Muscle of back (tissue), 11 donors: ENCODE results near the gene PANK4. TPM values are rescaled to one million over a fixed set of nuclear protein-coding genes. Genes with fewer than 3 reads are reported as not detected.
A peak's percentile ranks its signal among the peaks of the same experiment; 100 is the strongest.

Source experiments
- DNase-seq, 3 donors: peaks; one replicate each; pipeline versions ENCODE4 v3.0.0 to v3.0.0-alpha.2; 2013
- polyA plus RNA-seq, 10 donors: library from polyadenylated mRNA; unstranded; fragments of 120-200 nt; gene quantifications; one replicate each; pipeline ENCODE4 v1.2.1, GENCODE V29; 2013; ENCODE audit not compliant: insufficient read length in 10 of 10

Gene PANK4
- polyA plus RNA-seq, 10 donors, result 18.3 to 22.5 (median 21.1) TPM

GRCh38 chr1:2513939-2514652, 12.3 kb downstream of the PANK4 start:
- no peak for DNase-seq

GRCh38 chr1:2512862-2513421, 13.5 kb downstream of the PANK4 start:
- DNase-seq, result peak in 1 of 3 donors; percentile 8

- no peak for DNase-seq
Observed at GRCh38 chr1:2510366-2511155, 15.8 kb downstream of the PANK4 start.

DNA sequence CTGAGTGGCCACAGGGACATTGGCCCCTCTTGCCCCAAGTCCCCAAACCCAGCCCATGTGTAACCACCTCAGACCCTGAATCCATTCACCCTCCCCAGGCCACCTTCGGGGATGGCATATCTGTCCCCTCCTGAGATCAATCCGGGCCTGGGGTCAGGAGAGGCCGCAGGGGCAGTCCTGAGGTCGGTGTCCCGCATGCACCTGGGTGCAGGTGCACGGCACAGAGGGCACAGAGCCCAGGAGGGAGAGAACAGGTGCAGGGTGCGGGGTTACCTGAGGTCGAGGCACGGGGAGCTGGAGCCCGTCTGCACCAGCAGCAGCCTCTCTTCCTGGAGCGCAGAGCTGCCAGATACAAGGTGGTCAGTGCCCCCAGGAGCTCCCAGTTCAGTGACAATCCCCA, 16.8 kb downstream of the PANK4 start:
- no peak for DNase-seq

- no peak for DNase-seq
Observed at GRCh38 chr1:2508751-2509150, 17.6 kb downstream of the PANK4 start.

DNA sequence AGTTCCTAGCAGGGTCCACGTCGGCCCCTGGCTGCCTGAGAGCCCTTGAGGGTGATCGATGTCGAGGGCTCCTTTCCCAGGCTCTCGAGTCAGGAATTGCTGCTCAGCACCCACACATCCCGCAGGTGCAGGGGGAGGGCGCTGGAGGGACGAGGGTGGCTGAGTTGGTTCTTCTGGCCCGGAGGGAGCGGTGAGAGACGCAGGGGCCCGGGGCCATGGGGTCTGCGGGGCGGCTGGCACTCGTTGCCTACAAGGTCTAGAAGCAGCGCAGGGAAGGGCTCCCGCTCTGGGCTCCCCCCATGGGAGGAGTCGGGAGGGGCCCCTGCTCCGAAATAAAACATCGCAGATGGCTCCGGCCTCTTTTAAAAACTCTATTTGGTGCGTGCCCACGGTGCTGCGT, 18.2 kb downstream of the PANK4 start:
- no peak for DNase-seq

DNA sequence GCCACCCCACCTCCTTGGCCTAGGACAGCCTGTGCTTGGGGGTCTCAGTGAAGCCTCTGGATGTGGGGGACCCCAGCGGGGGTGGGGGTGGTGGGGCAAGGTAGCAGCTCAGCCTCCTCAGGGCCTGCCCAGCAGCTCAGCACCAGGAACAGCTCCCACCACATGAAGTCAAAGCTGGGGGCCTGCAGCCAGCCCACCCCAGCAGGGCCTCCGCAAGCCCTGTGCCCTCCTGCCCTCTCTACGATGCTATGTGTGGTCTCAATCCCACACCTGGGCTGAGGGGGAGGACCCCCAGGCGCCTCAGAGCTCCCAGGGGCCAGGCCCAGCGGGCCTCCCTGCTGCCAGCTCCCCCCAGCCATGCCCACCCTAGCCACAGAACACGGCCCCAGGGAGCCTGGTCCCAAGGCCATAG, 18.6 kb downstream of the PANK4 start:
- DNase-seq, result no peak

- DNase-seq, result no peak
Observed at GRCh38 chr1:2506901-2507565, 19.4 kb downstream of the PANK4 start.

- no peak for DNase-seq
Observed at GRCh38 chr1:2506007-2506860, 20.2 kb downstream of the PANK4 start.

DNA sequence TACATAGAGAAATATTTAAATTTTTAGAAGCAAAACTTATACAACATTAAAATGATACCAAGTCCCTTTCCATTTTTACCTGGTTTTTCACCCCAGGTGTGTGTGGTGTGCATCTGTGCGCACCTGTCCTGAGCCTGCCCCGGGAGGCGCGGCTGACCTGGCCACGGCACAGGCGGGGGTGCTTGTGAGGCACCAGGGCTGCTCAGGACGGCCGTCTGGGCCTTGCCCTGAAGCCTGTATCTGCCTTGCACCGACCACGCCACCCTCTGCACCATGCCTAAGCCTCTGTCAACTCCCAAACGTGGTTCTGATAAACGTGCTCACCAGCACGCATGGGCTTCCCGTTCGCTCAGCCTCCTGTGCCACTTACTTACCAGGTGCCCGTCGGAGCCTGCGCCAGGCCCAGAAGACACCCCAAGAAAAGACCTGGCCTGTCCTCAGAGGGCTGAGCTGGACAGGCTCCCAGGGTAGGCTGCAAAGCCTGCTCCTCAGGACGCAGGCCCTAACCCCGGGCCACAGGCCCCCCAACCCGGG, 20.9 kb downstream of the PANK4 start:
- DNase-seq, result no peak

DNA sequence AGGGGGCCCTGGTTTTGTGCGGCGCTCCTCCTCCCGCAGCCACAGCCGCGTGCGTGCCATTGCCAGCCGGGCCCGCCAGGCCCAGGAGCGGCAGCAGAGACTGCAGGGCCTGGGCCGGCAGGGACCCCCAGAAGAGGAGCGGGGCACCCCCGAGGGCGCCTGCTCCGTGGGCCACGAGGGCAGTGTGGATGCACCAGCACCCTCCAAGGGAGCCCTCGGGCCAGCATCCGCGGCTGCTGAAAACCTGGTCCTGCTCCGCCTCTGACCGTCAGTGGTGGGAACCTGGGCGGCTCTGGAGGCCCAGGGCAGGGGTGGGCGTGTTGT, 21.5 kb downstream of the PANK4 start:
- no peak for DNase-seq

DNA sequence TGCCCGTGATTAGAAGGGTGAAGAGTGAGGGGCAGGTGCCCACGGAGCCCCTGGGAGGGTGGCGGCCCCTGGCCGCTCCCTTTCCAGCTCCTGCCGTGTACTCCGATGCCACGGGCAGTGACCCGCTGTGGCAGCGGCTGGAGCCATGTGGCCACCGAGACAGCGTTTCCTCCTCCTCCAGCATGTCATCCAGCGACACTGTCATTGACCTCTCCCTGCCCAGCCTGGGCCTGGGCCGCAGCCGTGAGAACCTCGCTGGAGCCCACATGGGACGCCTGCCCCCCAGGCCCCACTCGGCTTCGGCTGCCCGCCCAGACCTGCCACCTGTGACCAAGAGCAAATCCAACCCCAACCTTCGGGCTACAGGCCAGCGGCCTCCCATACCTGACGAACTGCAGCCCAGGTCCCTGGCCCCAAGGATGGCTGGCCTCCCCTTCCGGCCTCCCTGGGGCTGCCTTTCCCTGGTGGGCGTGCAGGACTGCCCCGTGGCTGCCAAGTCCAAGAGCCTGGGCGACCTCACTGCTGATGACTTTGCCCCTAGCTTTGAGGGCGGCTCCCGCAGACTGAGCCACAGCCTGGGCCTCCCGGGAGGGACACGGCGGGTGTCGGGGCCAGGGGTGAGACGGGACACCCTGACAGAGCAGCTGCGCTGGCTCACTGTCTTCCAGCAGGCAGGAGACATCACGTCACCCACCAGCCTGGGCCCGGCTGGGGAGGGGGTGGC, 22.0 kb downstream of the PANK4 start:
- DNase-seq, result no peak

GRCh38 chr1:2503554-2504224, 22.7 kb downstream of the PANK4 start:
- DNase-seq, result no peak

DNA sequence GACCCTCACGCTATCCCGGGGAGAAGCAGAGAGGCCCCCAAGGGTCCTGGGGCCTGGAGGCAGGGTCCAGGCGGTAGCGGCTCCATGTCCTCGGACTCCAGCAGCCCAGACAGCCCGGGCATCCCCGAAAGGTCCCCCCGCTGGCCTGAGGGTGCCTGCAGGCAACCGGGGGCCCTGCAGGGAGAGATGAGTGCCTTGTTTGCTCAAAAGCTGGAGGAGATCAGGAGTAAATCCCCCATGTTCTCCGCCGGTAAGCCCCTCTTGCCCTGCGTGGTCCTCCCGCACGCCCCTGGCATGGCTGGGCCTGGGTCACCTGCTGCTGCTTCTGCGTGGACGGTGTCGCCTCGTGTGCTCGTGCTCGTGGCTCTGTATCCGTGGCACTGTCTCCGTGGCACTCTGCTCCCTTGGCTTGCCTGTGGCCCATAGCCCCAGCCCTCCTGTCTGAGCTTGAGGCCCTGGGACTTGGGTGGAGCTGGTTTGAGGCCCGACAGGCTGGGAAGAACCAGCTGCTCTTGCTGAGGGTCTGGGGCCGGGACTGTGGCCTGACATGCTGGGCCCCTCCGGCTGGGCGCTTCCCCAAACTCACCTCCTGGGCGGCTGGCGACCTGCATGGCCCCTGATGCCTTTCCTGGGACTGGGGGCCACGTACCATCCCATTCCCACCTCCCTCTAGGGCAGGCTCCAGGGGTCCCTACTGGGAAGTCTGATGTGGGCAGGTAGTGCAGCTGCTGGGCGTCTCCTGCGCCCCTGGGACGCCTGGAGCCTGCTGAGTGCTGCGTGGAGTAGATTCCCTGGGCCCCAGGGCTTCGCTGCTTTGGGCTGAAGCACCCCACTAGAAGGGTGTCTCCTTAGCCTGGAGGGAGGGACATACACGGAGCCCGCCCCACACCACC, 23.5 kb downstream of the PANK4 start:
- DNase-seq, result no peak

- DNase-seq, result no peak
Observed at GRCh38 chr1:2502210-2502609, 24.2 kb downstream of the PANK4 start.

DNA sequence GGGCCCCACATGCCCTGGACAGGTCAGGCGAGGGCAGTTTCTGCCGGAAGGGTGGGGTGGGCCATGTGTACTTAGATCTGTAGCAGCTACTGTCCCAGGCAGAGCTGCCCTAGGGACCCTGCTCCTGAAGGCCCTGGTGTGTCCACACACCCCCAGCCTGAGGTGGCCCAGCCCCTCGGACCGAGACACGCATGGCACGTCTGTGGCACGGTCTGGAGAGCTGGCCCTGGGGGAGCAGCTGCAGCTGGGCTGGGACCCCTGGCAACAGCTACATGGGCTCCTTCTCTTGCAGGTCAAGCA, 24.6 kb downstream of the PANK4 start:
- DNase-seq, result no peak

DNA sequence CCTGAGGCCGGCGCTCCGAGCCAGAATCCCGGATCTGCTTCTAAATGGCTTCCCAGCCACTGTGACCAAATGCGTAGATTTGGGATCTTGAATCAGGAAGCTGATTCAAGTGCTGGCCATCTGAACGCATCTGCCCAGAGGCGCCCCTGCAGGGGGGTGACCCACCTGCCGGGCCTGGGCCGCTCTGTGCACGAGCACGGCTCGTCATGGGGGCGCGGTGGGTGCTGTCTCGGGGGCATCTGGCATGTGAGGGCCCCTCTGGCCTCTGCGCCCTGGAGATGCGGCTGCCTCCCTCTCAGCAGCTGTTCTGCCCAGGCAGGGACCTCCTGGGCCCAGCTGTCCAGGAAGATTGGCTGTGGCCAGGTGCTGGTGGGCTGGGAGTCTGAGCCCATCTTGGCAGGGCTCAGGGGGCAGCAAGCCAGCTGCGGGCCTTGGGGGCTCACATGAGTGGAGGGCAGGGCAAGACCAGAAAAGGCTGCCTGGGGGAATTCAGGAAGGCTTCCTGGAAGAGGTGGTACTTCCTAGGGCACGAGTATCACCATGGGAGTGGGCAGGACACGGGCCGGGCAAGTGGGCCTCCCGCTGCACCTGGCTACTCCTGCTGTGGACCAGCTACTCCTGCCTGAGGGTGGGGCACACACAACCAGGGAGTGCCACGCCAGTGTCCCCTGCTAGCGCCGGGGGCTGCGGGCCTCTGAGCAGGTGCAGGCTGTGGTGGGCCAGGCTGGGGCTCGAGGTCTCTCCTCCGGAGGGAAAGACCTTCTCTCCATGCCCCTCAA, 25.2 kb downstream of the PANK4 start:
- DNase-seq, result peak; percentile 14 to 70 (median 31)

DNA sequence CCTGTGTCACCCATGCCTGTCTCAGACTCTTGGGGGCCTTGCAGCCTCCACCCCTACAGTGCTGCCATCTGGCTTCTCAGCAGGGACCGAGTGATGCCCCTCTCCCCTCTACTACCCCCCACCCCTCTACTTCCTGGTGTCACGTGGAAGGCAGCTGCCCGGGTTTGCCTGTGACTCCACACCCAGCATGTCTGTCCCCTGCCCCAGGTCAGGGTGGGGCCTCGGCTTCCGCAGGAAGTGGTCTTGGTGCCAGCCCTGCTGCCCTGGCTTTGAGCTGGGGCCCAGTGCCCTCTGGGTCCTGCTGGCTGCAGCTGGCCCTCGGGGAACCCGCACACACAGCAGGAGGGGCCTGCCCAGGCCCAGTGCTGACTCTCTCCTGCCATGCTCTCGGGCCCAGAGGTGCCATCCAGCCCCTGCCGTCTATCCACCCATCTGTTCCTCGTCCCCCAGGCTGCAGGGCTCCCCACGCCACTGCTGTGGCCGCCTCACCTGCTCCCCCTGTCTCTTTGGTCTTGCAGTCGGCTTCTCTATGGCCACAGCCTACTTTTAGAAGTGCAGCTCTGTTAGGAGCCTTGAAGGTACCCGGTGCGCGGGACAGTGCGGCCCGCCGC, 26.3 kb downstream of the PANK4 start:
- no peak for DNase-seq
